Stimulated activated naive CD8-positive, alpha-beta T cell treated with anti-CD3 and anti-CD28 coated beads, Interleukin-15, amount 100 ng/mL, for 72 hours (primary cell): Measurements from ENCODE around the gene PIGZ.

ENCODE experiments used
- ATAC-seq: fragments of 150-1000 bp; cut with Tn5 transposase; 2 replicates; pipeline ENCODE4 v1.10.0; 2021; ENCODE audit warnings: mild to moderate bottlenecking, moderate library complexity
- DNase-seq, 2 donors: peaks; one replicate each; pipeline ENCODE4 v3.0.0; 2021 to 2022
- H3K27ac Mint-ChIP-seq, 2 donors: one replicate each; pipeline ENCODE4 v1.8.0; 2022; ENCODE audit warnings: mild to moderate bottlenecking in 2 of 2, mixed read lengths in 2 of 2, moderate library complexity in 2 of 2
- H3K27me3 Mint-ChIP-seq: one replicate; pipeline ENCODE4 v1.8.0; 2022; ENCODE audit warnings: mixed read lengths
- H3K4me1 Mint-ChIP-seq: one replicate; pipeline ENCODE4 v1.8.0; 2022; ENCODE audit warnings: mild to moderate bottlenecking, mixed read lengths
- H3K4me3 Mint-ChIP-seq, 2 donors: one replicate each; pipeline ENCODE4 v1.8.0; 2022; ENCODE audit warnings: mild to moderate bottlenecking in 2 of 2, mixed read lengths in 2 of 2, moderate library complexity in 1 of 2
- H3K9me3 Mint-ChIP-seq, 2 donors: one replicate each; pipeline ENCODE4 v1.8.0; 2022; ENCODE audit warnings: mixed read lengths in 2 of 2

PIGZ gene

DNA sequence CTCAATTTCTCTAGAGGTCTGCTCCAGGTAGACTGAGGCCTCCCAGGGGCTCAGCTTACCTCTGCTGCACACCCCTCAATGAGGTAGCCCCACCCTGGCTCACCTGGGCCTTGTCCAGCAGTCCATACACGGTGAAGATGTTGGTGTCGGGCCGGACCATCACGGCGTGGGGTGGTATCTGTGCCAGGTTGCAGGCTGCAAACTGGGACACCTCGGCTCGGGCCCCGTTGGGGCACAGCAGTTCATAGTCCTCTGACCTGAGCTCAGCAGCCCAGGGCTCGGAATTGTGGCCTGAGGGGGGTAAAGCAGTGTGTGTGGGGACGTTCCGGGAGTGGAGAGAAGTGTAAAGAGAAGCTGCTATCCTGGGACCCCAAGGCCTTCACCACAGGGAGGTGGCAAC, 37.8 kb upstream of the PIGZ start:
- peaks cover 15% of the 10 kb centered on the region for H3K4me1 Mint-ChIP-seq

DNA sequence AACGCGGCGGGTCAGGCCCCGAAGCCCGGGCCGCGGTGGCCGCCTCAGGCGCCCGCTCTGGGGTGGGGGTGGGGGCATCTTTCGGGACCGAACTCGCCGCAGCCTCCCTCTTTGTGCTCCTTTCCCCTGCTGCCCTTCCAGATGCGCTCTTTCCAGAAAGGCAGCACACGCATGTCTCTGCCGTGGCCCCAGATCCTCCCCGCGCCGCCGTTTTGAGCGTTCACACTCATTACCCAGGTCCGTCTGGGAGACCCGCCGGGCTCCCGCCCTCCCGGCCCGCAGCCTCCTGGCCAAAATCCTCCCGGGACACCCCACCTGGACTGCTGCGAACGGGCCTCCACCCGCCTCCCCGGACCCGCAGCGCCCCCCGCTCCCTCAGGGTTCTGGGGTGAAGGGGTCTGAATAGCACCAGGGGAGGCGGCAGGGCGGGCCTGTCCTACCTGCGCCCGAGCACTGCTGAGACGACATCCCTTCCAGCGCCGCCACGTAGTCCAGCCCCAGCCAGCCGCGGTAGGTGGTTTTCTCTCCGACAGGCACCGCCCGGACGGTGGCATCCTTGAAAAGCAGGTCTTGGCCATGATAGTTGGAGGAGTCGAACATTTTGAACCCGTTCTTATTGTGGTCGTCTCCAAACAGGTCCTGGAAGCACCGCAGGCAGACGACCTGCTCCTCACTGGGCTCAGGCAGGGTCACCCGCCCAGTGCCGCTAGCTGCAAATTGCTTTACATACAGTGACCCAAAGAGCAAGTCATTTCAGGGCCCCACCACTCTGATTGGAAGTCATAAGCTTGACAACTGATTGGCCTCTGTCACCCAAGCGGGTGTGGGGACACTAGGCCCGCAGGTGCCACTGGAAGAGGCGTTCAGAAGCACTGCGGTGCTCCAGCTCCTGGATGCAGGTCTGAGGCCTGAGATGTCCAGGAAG, 35.1 kb upstream of the PIGZ start:
- peaks cover 22% of the 10 kb centered on the region for H3K4me1 Mint-ChIP-seq
- H3K4me3 Mint-ChIP-seq: peak overlapping the region; percentile 85 to 89
- peak; percentile 41 to 42 for DNase-seq
- peak; percentile 37 for ATAC-seq
- H3K27ac Mint-ChIP-seq: peak overlapping the region; percentile 81 to 97
- H3K27me3 Mint-ChIP-seq: peaks cover 9% of the 10 kb centered on the region
- H3K9me3 Mint-ChIP-seq: no peaks in the 10 kb centered on the region

More for the DNA sequence above, 37.8 kb upstream of the PIGZ start:
- Mint-ChIP-seq H3K27me3 (peaks cover 9% of the 10 kb centered on the region), H3K4me3 (no peak overlapping the region), H3K27ac (no peak overlapping the region), H3K9me3 (no peaks in the 10 kb centered on the region)
- no peak for ATAC-seq
- DNase-seq: no peak

DNA sequence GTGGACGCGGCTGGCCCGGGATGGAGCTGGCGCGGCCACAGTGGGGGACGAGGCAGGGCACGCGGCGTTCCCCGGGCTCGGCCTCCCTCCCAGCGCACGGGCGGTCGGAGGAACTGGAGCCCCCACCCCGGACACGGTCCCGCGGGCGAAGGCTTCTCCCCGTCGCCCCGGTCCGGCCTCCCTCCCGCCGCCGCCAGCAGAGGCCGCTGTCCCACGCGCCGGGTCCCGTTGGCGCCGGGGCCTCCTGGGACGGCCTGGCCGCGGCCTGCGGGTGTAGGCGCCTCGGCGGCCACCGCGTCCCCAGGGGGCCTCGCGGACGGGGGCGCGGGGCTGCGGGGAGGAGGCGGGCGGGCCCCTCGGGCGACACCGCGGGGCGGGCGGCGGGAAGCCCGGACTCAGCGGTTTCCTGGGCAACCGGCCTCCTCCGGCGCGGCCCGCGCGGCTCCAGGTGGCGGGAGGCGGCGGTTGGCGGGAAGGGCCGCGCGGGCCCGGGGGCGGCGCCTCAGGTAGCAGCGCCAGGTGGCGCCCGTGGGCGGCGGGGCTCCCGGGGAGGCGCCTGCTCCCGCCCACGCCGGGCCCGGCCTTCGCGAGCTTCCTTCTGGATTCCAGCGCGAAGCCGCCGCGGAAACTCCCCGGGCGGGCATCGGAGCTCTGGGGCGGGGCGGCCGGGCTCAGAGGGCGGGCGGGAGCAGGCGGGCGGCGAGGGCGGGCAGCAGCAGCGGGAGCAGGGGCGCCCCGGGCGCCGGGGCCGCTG, 34.2 kb upstream of the PIGZ start:
- Mint-ChIP-seq H3K4me1 (peaks cover 22% of the 10 kb centered on the region), H3K4me3 (peak overlapping the region in 1 of 2 donors; percentile 89), H3K27me3 (peaks cover 9% of the 10 kb centered on the region), H3K9me3 (no peaks in the 10 kb centered on the region), H3K27ac (no peak overlapping the region)
- DNase-seq (peak; percentile 84 to 86), ATAC-seq (peak; percentile 83)

DNA sequence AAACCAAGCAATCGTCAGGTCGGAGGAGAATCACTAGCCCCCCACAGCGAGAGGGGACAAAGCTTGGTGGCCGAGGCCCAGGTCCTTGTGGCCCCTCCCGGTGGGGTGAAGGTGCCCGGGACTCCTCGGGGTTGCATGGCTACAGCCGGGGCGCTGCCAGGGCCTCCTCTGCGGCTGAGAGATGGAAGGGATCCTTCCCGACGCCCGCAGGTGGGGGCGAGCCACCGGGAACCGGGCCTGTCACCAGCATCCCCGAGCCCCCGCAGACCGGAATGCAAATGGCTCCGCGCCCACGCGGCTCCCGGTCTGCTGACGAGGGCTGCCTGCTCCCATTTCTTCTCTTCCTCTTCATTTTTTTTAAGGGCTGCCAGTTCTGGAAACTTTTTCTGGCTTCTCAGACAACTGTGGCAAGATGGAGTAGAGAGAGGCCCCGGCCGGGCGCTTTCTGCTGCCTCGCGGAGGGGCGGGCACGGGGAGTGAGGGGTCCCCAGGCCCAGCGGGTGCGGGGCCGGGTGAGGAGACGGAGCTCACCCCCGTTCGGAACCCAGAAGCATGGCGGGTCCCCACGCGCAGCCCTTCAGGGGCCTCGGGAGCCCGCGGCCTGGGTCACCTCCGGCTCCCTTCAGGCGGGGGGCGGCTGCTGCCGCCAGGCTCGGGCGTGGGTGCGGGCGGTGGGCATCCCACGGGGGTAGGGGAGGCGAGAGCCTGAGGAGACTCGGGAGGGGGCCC, 33.5 kb upstream of the PIGZ start:
- Mint-ChIP-seq H3K4me1 (peaks cover 22% of the 10 kb centered on the region), H3K4me3 (peak overlapping the region; percentile 66 to 74), H3K27ac (peak overlapping the region in 1 of 2 donors; percentile 84), H3K27me3 (peaks cover 9% of the 10 kb centered on the region), H3K9me3 (no peaks in the 10 kb centered on the region)
- DNase-seq: no peak
- ATAC-seq: peak; percentile 33

DNA sequence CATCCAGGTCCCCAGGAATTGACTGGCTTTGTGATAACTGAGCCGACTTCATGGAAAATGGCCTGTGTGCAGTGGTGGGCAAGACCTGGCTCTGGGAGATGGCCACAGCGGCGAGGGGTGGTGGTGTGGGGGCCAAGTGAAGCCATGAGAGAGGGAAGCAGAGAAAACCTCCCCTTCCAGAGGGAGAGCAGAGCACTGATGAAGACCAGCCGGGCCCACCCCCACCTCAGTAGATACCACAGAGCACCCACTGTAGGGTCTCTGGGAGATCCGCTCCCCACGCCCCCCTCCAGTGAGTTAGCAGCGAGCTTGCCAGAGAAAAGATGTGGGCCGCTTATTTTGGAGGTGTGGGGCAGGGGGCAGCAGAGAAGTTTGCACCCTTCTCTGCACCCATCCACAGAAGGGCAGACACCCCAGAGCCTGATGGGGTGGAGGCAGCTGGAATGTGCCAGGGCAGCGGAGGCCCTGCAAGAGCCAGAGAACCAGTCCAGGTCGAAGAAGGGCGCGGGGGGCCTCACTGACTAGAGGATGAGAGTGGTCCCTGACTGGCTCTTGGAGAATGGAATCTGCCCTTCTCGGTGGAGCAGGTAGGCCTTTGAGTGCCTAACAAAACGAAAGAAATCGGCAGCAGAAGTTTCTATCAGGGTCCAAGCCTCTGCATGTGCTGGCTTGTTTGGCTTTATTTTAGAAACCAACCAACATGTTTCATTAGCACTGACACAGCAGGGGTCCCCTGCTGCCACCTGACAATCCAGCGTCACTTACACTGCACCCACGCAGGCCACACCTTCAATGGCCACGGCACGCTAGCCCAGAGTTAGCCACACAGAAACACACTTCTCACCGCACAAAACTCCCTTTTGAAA, 32.7 kb upstream of the PIGZ start:
- H3K27me3 Mint-ChIP-seq: peaks cover 9% of the 10 kb centered on the region
- peak overlapping the region in 1 of 2 donors; percentile 84 for H3K27ac Mint-ChIP-seq
- peaks cover 22% of the 10 kb centered on the region for H3K4me1 Mint-ChIP-seq
- peak overlapping the region; percentile 58 to 74 for H3K4me3 Mint-ChIP-seq
- DNase-seq: no peak
- no peak for ATAC-seq
- H3K9me3 Mint-ChIP-seq: no peaks in the 10 kb centered on the region

DNA sequence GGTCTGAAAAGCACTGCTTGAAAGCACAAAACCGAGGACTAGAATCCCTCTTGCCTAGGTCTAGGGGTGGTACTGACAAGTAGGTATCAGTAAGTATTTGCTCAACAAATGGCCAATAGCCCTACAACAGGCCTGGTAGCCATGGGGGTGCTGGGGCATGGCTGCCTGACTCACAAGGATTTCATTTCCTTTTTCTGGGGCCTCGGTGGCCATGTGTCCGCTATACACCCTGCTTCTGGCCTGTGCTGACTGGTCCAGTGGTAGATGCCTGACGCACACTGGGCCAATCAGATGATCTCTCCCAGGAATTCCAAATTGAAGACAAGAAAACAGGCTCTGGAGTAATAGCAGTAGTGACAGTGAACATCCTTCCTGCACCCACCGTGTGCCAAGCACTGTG, 31.6 kb upstream of the PIGZ start:
- Mint-ChIP-seq H3K9me3 (no peaks in the 10 kb centered on the region), H3K27me3 (peaks cover 7% of the 10 kb centered on the region), H3K27ac (no peak overlapping the region), H3K4me3 (no peak overlapping the region), H3K4me1 (peaks cover 22% of the 10 kb centered on the region)
- ATAC-seq (no peak), DNase-seq (no peak)

DNA sequence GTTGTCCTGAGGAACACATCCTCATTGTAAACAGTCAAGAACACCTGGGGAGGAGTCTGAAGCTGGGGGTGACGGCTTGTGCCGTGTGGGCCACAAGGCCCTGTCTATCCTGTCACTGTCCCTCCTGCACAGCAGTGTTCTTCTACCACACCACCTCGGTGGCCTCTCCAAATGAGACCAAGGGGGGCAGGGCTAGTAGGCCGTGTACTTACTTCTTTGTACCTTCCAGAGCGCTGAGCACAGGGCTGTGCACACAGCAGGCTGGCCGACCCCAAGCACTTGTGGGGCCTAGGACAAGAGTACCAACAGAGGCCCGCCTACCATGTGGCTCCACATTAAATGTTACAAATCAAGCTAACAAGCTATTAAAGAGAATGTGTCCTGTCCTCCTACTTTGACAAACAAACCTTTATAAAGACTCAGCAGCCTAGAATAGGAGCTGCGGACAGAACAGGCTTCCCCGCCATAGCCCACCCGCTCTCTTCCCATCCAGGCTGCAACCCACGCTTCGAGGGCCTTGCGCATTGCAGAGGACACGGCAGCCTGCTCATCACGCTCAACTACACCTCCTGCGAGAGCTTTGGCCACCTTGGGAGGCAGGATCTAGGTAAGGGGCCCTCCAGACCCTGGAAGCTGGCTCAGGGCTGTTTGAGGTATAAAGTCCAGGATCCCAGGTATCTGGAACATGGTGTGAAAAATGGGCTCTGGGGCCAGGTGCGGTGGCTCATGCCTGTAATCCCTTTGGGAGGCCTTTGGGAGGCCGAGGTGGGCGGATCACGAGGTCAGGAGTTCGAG, 30.5 kb upstream of the PIGZ start:
- Mint-ChIP-seq H3K4me3 (no peak overlapping the region), H3K4me1 (peaks cover 17% of the 10 kb centered on the region), H3K27ac (no peak overlapping the region), H3K27me3 (no peaks in the 10 kb centered on the region), H3K9me3 (no peaks in the 10 kb centered on the region)
- DNase-seq: no peak
- ATAC-seq: no peak

DNA sequence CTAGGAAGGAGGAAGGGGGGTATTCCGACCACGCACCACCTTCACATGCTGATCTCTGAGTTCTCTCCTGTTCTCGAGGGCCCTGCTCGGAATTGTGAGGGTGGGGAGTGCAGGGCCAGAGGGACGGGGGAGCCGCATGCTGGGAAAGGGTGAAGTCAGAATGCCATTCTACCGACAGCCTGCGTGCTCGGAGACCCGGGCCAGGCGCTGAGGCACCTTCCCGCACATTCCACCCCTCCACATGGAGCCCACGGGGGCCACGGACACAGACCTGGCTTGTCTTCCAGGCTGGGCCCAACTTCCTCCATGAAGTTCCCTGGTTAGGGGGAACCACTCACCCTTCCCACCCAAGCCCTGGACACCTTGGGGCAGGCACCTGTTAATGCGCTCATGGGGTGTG, 28.7 kb upstream of the PIGZ start:
- H3K4me3 Mint-ChIP-seq: no peak overlapping the region
- no peak overlapping the region for H3K27ac Mint-ChIP-seq
- DNase-seq: no peak
- peaks cover 12% of the 10 kb centered on the region for H3K4me1 Mint-ChIP-seq
- H3K9me3 Mint-ChIP-seq: no peaks in the 10 kb centered on the region
- H3K27me3 Mint-ChIP-seq: no peaks in the 10 kb centered on the region
- no peak for ATAC-seq

DNA sequence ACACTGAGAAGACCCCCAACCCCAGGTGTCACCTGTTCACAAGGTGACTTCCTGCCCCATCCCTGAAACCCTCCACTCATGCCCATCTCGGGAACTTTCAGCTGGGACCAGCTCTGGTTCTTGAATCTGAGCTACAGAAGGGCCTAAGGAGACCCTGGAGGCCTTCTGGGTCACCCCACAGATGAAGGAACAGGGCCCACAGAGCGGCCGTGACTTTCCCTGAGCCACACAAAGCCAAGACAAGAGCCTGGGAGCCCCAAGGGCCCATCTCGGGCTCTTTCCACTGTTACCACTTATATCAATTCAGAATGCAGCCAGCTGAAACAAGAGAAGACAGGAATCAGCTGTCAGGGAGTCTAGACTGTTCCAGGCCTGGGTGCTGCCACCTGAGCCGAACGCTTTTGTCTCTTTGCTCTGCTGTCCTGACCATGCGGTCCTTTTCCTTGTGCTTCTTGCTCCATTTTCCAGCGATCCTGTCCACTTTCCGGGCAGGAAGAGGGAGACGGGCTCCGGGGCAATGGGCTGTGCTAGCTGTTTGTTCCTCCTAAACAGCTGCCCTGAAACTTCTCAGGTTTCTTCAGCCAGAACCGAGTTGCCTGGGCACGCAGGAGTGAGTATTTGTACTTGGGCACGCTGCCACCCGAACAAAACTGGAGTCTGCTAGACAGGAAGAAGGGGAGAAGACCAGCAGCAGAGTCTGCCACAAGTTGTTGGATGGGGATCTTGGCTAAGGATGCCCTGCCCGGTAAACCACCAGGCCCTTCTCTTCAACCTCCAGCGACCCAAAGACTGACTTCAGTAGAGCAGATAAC, 28.0 kb upstream of the PIGZ start:
- DNase-seq (no peak), ATAC-seq (no peak)
- Mint-ChIP-seq H3K27me3 (no peaks in the 10 kb centered on the region), H3K27ac (no peak overlapping the region), H3K4me3 (no peak overlapping the region), H3K9me3 (no peaks in the 10 kb centered on the region), H3K4me1 (peaks cover 9% of the 10 kb centered on the region)

DNA sequence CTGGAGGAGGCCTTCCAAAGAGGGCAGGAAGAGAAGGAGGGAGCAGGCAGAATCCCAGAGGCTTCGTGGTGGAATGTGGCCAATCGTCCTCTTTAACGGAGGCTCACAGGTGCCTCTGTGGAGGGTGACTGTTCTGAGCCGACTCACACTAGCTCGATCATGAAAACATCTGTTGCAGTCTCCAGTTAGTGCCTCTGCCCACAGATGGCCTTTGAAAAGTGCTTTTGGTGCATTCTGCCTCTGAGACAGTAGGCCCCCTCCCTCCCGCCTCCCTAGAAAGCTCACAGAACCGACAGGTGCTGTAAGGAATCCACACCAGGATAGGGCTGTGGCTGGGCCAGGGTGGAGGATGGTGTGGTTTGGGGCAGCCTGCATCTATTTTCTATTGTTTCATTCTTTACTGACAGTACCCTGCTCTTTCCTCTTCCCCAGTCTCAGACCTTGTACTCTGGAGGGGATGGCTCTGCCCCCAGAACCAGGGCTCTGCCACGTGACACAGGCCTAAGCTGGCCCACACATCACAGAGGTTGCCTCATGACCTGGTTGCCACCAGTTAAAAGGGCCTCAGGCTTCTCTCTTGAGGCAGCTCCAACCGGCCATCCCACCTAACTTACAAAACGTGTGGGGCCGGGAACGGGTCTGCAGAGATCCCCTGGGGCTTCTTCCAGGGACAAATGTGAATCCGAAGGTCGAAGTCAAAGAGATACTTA, 27.2 kb upstream of the PIGZ start:
- Mint-ChIP-seq H3K9me3 (no peaks in the 10 kb centered on the region), H3K4me3 (no peak overlapping the region), H3K27me3 (no peaks in the 10 kb centered on the region), H3K4me1 (peaks cover 1% of the 10 kb centered on the region), H3K27ac (no peak overlapping the region)
- no peak for ATAC-seq
- no peak for DNase-seq

DNA sequence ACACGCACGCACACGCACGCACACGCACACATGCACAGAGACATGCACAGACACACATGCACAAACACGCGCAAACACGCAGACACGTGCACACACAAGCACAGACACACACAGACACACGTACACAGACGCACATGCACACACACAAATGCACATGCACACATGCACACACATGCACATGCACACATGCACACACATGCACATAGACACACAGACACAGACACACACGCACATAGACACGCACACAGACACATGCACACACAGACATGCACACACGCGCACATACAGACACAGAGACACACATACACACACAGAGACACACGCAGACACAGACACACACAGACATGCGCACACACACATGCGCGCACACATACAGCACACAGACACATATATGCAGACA, 26.4 kb upstream of the PIGZ start:
- ATAC-seq (no peak), DNase-seq (no peak)
- Mint-ChIP-seq H3K9me3 (no peaks in the 10 kb centered on the region), H3K27me3 (no peaks in the 10 kb centered on the region), H3K4me3 (no peak overlapping the region), H3K27ac (no peak overlapping the region), H3K4me1 (no peaks in the 10 kb centered on the region)

DNA sequence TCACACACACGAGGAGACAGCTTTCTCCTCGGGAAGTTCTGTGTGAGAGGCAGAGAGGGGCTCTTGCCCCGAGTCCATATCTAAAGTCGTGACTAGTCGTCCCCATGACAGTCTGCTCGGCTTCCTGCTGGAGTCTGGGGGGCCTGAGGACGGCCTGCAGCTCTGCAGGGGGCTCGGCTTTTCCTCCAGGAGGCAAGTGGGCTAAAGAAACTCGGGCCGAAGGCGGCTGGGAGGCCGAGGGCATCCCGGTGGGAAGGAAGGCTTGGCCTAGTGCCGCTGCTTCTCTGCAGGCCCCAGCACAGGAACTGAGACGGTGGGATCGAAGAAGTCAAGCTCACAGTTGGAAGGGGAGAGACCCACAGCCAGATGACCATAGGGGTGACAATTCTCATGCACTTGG, 25.4 kb upstream of the PIGZ start:
- Mint-ChIP-seq H3K4me3 (no peak overlapping the region), H3K9me3 (no peaks in the 10 kb centered on the region), H3K4me1 (no peaks in the 10 kb centered on the region), H3K27me3 (no peaks in the 10 kb centered on the region), H3K27ac (no peak overlapping the region)
- DNase-seq: no peak
- ATAC-seq: no peak

DNA sequence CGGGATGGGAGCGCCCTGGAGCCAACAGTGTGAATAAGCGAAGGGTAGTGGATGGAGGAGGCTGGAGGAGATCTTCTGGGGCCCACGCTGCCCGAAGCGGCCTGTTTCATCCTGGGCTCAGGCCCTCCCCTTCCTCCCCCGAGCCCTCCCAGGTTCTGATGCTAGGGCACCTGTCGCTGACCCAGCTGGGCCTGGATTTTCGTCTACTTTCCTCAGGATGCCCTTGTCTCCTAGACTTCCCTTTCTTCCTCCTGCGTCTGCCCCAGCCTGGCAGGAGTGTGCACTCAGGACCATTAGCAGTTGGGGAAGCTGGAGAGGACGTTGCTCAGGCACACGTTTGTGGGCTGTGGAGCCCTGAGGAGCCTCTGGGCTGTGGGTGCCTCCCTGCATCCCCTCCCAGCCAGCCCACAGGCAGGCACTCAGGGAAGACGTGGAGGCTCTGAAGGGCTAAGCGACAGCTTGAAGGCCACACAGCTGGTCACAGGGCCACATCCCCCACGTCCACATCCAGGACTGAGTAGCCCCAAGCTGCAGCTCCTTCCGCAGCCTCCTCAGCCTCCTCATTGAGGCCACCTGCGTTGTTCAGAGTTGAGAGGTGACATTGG, 23.9 kb upstream of the PIGZ start:
- DNase-seq (no peak), ATAC-seq (no peak)
- no peaks in the 10 kb centered on the region for H3K27me3 Mint-ChIP-seq
- H3K9me3 Mint-ChIP-seq: no peaks in the 10 kb centered on the region
- no peak overlapping the region for H3K27ac Mint-ChIP-seq
- H3K4me3 Mint-ChIP-seq: no peak overlapping the region
- H3K4me1 Mint-ChIP-seq: no peaks in the 10 kb centered on the region
